Calu3 (cell line): Measurements from ENCODE around the gene TMEM43. TPM values are rescaled to one million over a fixed set of nuclear protein-coding genes. Genes with fewer than 3 reads are reported as not detected.

Source experiments
- BruUV-seq: library from RNA; stranded (reverse); fragments of 400-500 nt; replicated peaks from 2 replicates; lab custom pipeline; 2021; lab: Mats Ljungman, UMichigan
- CTCF ChIA-PET: fragments of 300-600 bp; sonication (Branson Sonifier 250); formaldehyde crosslinking; loops from one replicate; lab custom pipeline; 2022; ENCODE audit warnings: antibody characterized with exemption; lab: Charles Lee
- DNase-seq: peaks from one replicate; pipeline ENCODE4 v3.0.0; 2022
- H3K27ac Mint-ChIP-seq: one replicate; pipeline ENCODE4 v1.8.0; 2022; ENCODE audit warnings: mixed read lengths; ENCODE audit not compliant: unreplicated experiment
- H3K27me3 Mint-ChIP-seq: one replicate; pipeline ENCODE4 v1.8.0; 2022; ENCODE audit warnings: mixed read lengths; ENCODE audit not compliant: unreplicated experiment
- H3K36me3 Mint-ChIP-seq: one replicate; pipeline ENCODE4 v1.8.0; 2022; ENCODE audit warnings: mild to moderate bottlenecking, moderate library complexity, mixed read lengths; ENCODE audit not compliant: insufficient read depth, unreplicated experiment
- H3K4me1 Mint-ChIP-seq: one replicate; pipeline ENCODE4 v1.8.0; 2022; ENCODE audit warnings: mild to moderate bottlenecking, low read depth, mixed read lengths; ENCODE audit not compliant: unreplicated experiment
- H3K4me3 Mint-ChIP-seq: one replicate; pipeline ENCODE4 v1.8.0; 2022; ENCODE audit warnings: mild to moderate bottlenecking, low read depth, moderate library complexity, mixed read lengths; ENCODE audit not compliant: unreplicated experiment
- H3K9me3 Mint-ChIP-seq: one replicate; pipeline ENCODE4 v1.8.0; 2022; ENCODE audit warnings: low read depth, mixed read lengths; ENCODE audit not compliant: unreplicated experiment
- intact Hi-C: fragments of 100-400 bp; cut with micrococcal nuclease; formaldehyde crosslinking; loops from one replicate; pipeline ENCODE4 v1.10.0; 2022; ENCODE audit not compliant: unreplicated experiment
- total RNA-seq: library from RNA; stranded (reverse); gene quantifications from 2 replicates; pipeline ENCODE4 v1.2.3, GENCODE V29; 2022
- TF ChIP-seq, protein P1 (sequence below): fragments of 200-600 bp; IDR thresholded peaks from one replicate; pipeline ENCODE4 v1.8.0; 2022; ENCODE audit warnings: antibody characterized with exemption; ENCODE audit not compliant: unreplicated experiment

Gene TMEM43
- total RNA-seq, 1 experiment from 2014 or later, result 56.2 TPM

DNA sequence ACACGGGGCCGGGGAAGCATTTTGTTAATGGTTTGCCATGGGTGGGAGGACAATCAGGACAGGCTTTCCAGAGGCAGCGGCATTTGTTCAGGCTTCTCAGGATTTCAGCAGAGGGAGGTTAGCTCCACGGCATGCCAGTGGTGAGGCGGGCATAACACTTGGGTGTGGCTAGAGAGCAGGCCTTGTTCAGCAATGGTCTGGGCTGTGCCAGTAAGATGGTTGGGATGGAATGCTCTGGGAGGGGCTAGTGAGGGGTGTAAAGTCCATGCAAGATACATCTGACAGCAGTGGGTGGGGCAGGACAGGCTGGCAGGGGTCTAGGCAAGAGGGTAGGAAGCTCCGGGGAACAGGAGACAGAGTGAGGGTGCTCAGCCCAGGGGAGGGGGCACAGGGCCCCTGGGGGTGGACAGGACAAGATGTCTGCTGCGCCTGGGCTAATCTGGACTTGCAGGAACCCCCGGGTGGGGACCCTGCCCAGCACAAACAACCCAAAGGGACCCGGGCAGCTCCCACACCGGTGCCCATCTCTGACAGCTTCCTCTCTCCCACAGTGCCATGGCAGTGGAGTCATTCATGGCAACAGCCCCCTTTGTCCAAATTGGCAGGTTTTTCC, 8.4 kb downstream of the TMEM43 start:
- H3K9me3 Mint-ChIP-seq, result no peaks in the 10 kb centered on the region
- TF ChIP-seq, protein P1, sequence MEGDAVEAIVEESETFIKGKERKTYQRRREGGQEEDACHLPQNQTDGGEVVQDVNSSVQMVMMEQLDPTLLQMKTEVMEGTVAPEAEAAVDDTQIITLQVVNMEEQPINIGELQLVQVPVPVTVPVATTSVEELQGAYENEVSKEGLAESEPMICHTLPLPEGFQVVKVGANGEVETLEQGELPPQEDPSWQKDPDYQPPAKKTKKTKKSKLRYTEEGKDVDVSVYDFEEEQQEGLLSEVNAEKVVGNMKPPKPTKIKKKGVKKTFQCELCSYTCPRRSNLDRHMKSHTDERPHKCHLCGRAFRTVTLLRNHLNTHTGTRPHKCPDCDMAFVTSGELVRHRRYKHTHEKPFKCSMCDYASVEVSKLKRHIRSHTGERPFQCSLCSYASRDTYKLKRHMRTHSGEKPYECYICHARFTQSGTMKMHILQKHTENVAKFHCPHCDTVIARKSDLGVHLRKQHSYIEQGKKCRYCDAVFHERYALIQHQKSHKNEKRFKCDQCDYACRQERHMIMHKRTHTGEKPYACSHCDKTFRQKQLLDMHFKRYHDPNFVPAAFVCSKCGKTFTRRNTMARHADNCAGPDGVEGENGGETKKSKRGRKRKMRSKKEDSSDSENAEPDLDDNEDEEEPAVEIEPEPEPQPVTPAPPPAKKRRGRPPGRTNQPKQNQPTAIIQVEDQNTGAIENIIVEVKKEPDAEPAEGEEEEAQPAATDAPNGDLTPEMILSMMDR, result no peak
- CTCF ChIA-PET, result interaction anchor here (1.3 kb wide), 1 partner anchor 9 kb away, joined by 4 read pairs; the partner anchor contains the start of genes CHCHD4 and TMEM43
- no peak overlapping the region for H3K4me3 Mint-ChIP-seq
- no peaks in the 10 kb centered on the region for H3K27me3 Mint-ChIP-seq
- no peak overlapping the region for H3K27ac Mint-ChIP-seq
- BruUV-seq, result no TSS peak
- H3K4me1 Mint-ChIP-seq, result no peaks in the 10 kb centered on the region
- intact Hi-C loops, result no loop called here
- DNase-seq, result no peak
- peaks cover 47% of the 10 kb centered on the region for H3K36me3 Mint-ChIP-seq

DNA sequence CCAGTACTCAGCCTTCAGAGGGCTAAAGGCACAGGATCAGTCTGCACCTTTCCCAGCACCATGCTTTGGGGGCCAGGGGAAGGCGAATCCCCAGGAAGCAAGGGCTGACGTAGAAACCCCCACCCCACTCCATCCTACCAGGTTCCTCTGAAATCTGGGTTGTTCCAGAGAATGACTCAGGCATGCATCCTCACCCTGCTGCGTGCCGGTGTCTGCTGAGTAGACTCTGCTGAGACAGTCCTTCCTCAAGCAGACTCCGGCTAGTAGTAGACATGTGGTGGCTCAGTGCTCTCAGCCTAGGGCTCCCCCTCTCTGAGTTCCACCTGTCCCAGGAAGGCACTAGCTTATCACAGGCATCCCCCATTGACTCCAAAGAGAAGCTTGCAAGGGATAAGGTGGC, 9.0 kb downstream of the TMEM43 start:
- no TSS peak for BruUV-seq
- no peak overlapping the region for H3K27ac Mint-ChIP-seq
- no peak overlapping the region for H3K4me3 Mint-ChIP-seq
- peaks cover 53% of the 10 kb centered on the region for H3K36me3 Mint-ChIP-seq
- no peaks in the 10 kb centered on the region for H3K4me1 Mint-ChIP-seq
- intact Hi-C loops, result no loop called here
- TF ChIP-seq, protein P1, result no peak
- no peaks in the 10 kb centered on the region for H3K27me3 Mint-ChIP-seq
- CTCF ChIA-PET, result interaction anchor here (1.3 kb wide), 1 partner anchor 9 kb away, joined by 4 read pairs; the partner anchor contains the start of genes CHCHD4 and TMEM43
- no peaks in the 10 kb centered on the region for H3K9me3 Mint-ChIP-seq
- no peak for DNase-seq

DNA sequence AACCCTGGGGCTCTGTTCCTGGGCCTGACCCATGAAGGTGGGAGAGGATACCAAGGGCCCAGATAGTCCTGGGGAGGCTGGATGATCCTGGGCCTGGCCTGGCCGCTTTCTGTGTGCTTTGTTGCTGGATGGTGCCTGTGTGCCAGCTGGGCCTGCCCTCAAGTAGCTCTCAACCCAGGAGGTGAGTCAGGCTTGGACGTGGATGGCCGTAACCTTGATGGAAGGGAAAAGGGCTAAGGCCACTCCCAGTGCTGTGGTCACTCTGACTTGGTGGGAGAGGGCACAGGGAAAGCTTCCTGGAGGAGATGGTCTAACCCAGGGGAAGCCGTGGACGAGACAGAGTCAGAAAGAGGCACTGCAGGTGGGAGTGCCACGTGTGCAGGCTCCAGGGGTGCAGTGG, 9.4 kb downstream of the TMEM43 start:
- intact Hi-C loops, result no loop called here
- no peak overlapping the region for H3K27ac Mint-ChIP-seq
- H3K4me3 Mint-ChIP-seq, result no peak overlapping the region
- TF ChIP-seq, protein P1, result no peak
- BruUV-seq, result no TSS peak
- CTCF ChIA-PET, result interaction anchor here (0.9 to 1.3 kb wide), 2 partner anchors 9 to 10 kb away, joined by 3 to 4 read pairs; partner anchors contain the start of genes CHCHD4 and TMEM43
- H3K36me3 Mint-ChIP-seq, result peaks cover 57% of the 10 kb centered on the region
- H3K9me3 Mint-ChIP-seq, result no peaks in the 10 kb centered on the region
- no peaks in the 10 kb centered on the region for H3K27me3 Mint-ChIP-seq
- no peak for DNase-seq
- no peaks in the 10 kb centered on the region for H3K4me1 Mint-ChIP-seq

DNA sequence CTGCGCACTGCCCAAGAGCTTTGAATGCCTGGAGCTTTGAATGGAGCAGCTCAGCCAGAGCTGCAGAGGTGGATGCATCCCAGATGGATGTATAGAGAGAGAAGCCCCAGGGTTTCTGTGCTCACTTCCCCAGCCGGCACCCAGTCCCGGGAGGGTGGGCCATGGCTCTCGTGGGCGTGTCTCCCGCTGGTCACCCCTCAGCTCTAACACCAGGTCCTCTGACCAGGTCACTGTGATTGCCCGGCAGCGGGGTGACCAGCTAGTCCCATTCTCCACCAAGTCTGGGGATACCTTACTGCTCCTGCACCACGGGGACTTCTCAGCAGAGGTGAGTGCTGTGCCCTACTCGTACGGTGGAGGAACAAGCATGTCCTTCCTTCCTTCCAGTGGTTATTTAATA, 10.7 kb downstream of the TMEM43 start:
- peaks cover 54% of the 10 kb centered on the region for H3K36me3 Mint-ChIP-seq
- TF ChIP-seq, protein P1, result no peak
- intact Hi-C loops, result no loop called here
- BruUV-seq, result no TSS peak
- H3K4me1 Mint-ChIP-seq, result no peaks in the 10 kb centered on the region
- CTCF ChIA-PET, result no interaction called here
- H3K4me3 Mint-ChIP-seq, result no peak overlapping the region
- H3K27me3 Mint-ChIP-seq, result no peaks in the 10 kb centered on the region
- no peaks in the 10 kb centered on the region for H3K9me3 Mint-ChIP-seq
- DNase-seq, result no peak
- H3K27ac Mint-ChIP-seq, result no peak overlapping the region
